Fibroblast of lung (primary cell): ENCODE results near the gene ZNF700. TPM values are rescaled to one million over a fixed set of nuclear protein-coding genes. Genes with fewer than 3 reads are reported as not detected.

ENCODE experiments used
- DNase-seq, 2 donors: peaks; one replicate each; pipeline versions ENCODE4 v3.0.0 to v3.0.0-alpha.2; 2010; ENCODE audit warnings: low read depth in 2 of 2
- H2AFZ ChIP-seq: 2 replicates; pipeline ENCODE4 v1.5.1; 2012; ENCODE audit warnings: low read length, control low read depth, inconsistent platforms
- H3K27ac ChIP-seq: 2 replicates; pipeline ENCODE4 v1.5.1; 2011; ENCODE audit warnings: low read length, control low read depth; ENCODE audit not compliant: insufficient read depth
- H3K27me3 ChIP-seq: 2 replicates; pipeline ENCODE4 v1.5.1; 2011; ENCODE audit warnings: mild to moderate bottlenecking, low read length; ENCODE audit not compliant: control insufficient read depth, insufficient read depth
- H3K36me3 ChIP-seq: 2 replicates; pipeline ENCODE4 v1.5.1; 2011; ENCODE audit warnings: low read length; ENCODE audit not compliant: control insufficient read depth, insufficient read depth
- H3K4me1 ChIP-seq: 2 replicates; pipeline ENCODE4 v1.5.1; 2011; ENCODE audit warnings: low read length; ENCODE audit not compliant: control insufficient read depth, insufficient read depth; ENCODE audit errors: extremely low read depth
- H3K4me2 ChIP-seq: 2 replicates; pipeline ENCODE4 v1.5.1; 2011; ENCODE audit warnings: low read length, control low read depth; ENCODE audit not compliant: insufficient read depth; ENCODE audit errors: extremely low read depth
- H3K4me3 ChIP-seq, 4 experiments: fragments of 200-600 bp in 1 of 4; sonication (generic) in 1 of 4; replicated peaks in 1 of 4; 2 replicates each; pipeline ENCODE4 v1.5.1; 2011 to 2016; ENCODE audit warnings: low read length in 4 of 4, low read depth in 3 of 4, mild to moderate bottlenecking in 3 of 4, control low read depth in 2 of 4, inconsistent platforms in 1 of 4, mixed read lengths in 1 of 4; ENCODE audit not compliant: insufficient read depth in 1 of 4; ENCODE audit errors: control extremely low read depth in 1 of 4
- H3K79me2 ChIP-seq: 2 replicates; pipeline ENCODE4 v1.5.1; 2012; ENCODE audit warnings: mild to moderate bottlenecking, low read length, inconsistent platforms; ENCODE audit not compliant: control insufficient read depth, insufficient read depth
- H3K9ac ChIP-seq: 2 replicates; pipeline ENCODE4 v1.5.1; 2011; ENCODE audit warnings: mild to moderate bottlenecking, low read length, control low read depth; ENCODE audit not compliant: insufficient read depth
- H3K9me3 ChIP-seq: 2 replicates; pipeline ENCODE4 v1.5.1; 2012; ENCODE audit warnings: low read depth, low read length; ENCODE audit not compliant: control insufficient read depth, insufficient read depth
- H4K20me1 ChIP-seq: 2 replicates; pipeline ENCODE4 v1.5.1; 2011; ENCODE audit warnings: low read length; ENCODE audit not compliant: control insufficient read depth, insufficient read depth; ENCODE audit errors: extremely low read depth
- CTCF ChIP-seq, 2 donors: IDR thresholded peaks in 1 of 2; conservative IDR thresholded peaks in 1 of 2; 1 replicate in 1 of 2; 2 replicates in 1 of 2; pipeline ENCODE4 v1.5.1; 2011 to 2012; ENCODE audit warnings: low read length in 2 of 2, control low read depth in 1 of 2, inconsistent platforms in 1 of 2, low read depth in 1 of 2, mild to moderate bottlenecking in 1 of 2
- EZH2 ChIP-seq: IDR thresholded peaks from 2 replicates; pipeline ENCODE4 v1.5.1; 2012; ENCODE audit warnings: low read length, control low read depth, mild to moderate bottlenecking; ENCODE audit errors: missing control alignments
- polyA plus RNA-seq, 2 donors: library from polyadenylated mRNA; depleted of rRNA in 1 of 2; stranded (reverse) in 1 of 2; unstranded in 1 of 2; fragments of >200 nt; gene quantifications; 2 replicates each; pipeline ENCODE4 v1.2.1, GENCODE V29; 2011 to 2012; ENCODE audit warnings: missing spikeins in 1 of 2
- total RNA-seq: library from RNA; depleted of rRNA; stranded (reverse); fragments of >200 nt; gene quantifications from 2 replicates; pipeline ENCODE4 v1.2.1, GENCODE V29; 2014

The ZNF700 gene
- total and polyA plus RNA-seq, 2 donors (not counting 1 experiment from before 2014, with no cell fraction given) = 5.7 to 12.4 TPM

DNA sequence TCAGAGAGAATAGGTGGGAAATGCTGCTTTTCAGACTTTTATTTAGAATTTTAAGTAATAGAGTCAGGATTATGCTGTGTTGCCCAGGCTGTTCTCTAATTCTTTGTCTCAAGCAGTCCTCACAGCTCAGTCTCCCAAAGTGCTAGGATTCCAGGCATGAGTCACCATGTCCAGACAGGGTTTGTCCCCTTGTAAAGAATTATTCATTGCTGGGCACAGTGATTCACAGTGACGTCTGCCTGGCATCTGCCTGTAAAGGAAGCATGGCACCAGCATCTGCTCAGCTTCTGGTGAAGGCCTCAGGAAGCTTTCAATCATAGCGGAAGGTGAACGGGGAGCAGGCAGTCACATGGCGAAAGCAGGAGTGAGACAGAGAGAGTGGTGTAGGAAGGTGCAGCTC lies 57.6 kb downstream of the ZNF700 start:
- no peaks in the 10 kb centered on the region for H4K20me1 ChIP-seq
- DNase-seq = no peak

GRCh38 chr19:11984986-11985385 lies 60.1 kb downstream of the ZNF700 start:
- no peaks in the 10 kb centered on the region for H3K9me3 ChIP-seq
- no peak overlapping the region for H3K27ac ChIP-seq
- H3K36me3 ChIP-seq = no peaks in the 10 kb centered on the region
- H3K4me3 ChIP-seq = no peak overlapping the region
- DNase-seq = no peak
- no peaks in the 10 kb centered on the region for H4K20me1 ChIP-seq
- H3K27me3 ChIP-seq = no peaks in the 10 kb centered on the region
- H2AFZ ChIP-seq = no peak overlapping the region
- TF ChIP-seq EZH2 = no peak
- no peak overlapping the region for H3K4me2 ChIP-seq
- no peaks in the 10 kb centered on the region for H3K4me1 ChIP-seq
- no peak overlapping the region for H3K9ac ChIP-seq
- H3K79me2 ChIP-seq = peaks cover 2% of the 10 kb centered on the region

More for the DNA sequence above, 57.6 kb downstream of the ZNF700 start:
- no peaks in the 10 kb centered on the region for H3K27me3 ChIP-seq
- H3K4me2 ChIP-seq = no peak overlapping the region
- H3K4me1 ChIP-seq = no peaks in the 10 kb centered on the region
- H3K9me3 ChIP-seq = peaks cover 4% of the 10 kb centered on the region
- no peak overlapping the region for H3K27ac ChIP-seq
- no peak overlapping the region for H3K4me3 ChIP-seq
- H3K79me2 ChIP-seq = no peaks in the 10 kb centered on the region
- TF ChIP-seq CTCF (conservative IDR thresholded peaks at IDR 0.05 in 1 of 2, IDR thresholded peaks at IDR 0.05 in 1 of 2; ENCODE audit: low read depth in 1 of 2, low read length in 2 of 2) (no peak), EZH2 (no peak)
- no peak overlapping the region for H2AFZ ChIP-seq
- no peak overlapping the region for H3K9ac ChIP-seq
- H3K36me3 ChIP-seq = no peaks in the 10 kb centered on the region

- Histone ChIP-seq H3K4me1 (no peaks in the 10 kb centered on the region), H3K9me3 (no peaks in the 10 kb centered on the region), H3K9ac (no peak overlapping the region), H3K27me3 (no peaks in the 10 kb centered on the region), H3K36me3 (no peaks in the 10 kb centered on the region), H3K4me3 (no peak overlapping the region), H3K79me2 (peaks cover 2% of the 10 kb centered on the region), H2AFZ (no peak overlapping the region), H3K27ac (no peak overlapping the region), H4K20me1 (no peaks in the 10 kb centered on the region), H3K4me2 (no peak overlapping the region)
- no peak for TF ChIP-seq EZH2
- TF ChIP-seq CTCF (conservative IDR thresholded peaks at IDR 0.05 in 1 of 2, IDR thresholded peaks at IDR 0.05 in 1 of 2; ENCODE audit: low read depth in 1 of 2, low read length in 2 of 2) = no peak
- DNase-seq = no peak
These were observed 61.8 kb downstream of the ZNF700 start for GRCh38 chr19:11986754-11987153.
